DOHH2 (cell line): ENCODE results near the gene POLA2.

Experiments used
- EZH2phosphoT487 ChIP-seq: fragments of 200-600 bp; sonication (generic); IDR thresholded peaks from 2 replicates; pipeline ENCODE4 v1.6.1; 2017; ENCODE audit warnings: borderline replicate concordance, mild to moderate bottlenecking, antibody characterized with exemption, low read length, moderate library complexity, mixed read lengths
- TF ChIP-seq, protein P1 (sequence below): fragments of 200-600 bp; sonication (generic); IDR thresholded peaks from one replicate; pipeline ENCODE4 v1.5.1; 2014; ENCODE audit warnings: antibody characterized with exemption, mild to moderate bottlenecking, low read depth, low read length; ENCODE audit not compliant: poor library complexity, severe bottlenecking

- TF ChIP-seq, protein P1, sequence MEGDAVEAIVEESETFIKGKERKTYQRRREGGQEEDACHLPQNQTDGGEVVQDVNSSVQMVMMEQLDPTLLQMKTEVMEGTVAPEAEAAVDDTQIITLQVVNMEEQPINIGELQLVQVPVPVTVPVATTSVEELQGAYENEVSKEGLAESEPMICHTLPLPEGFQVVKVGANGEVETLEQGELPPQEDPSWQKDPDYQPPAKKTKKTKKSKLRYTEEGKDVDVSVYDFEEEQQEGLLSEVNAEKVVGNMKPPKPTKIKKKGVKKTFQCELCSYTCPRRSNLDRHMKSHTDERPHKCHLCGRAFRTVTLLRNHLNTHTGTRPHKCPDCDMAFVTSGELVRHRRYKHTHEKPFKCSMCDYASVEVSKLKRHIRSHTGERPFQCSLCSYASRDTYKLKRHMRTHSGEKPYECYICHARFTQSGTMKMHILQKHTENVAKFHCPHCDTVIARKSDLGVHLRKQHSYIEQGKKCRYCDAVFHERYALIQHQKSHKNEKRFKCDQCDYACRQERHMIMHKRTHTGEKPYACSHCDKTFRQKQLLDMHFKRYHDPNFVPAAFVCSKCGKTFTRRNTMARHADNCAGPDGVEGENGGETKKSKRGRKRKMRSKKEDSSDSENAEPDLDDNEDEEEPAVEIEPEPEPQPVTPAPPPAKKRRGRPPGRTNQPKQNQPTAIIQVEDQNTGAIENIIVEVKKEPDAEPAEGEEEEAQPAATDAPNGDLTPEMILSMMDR, result no peak
- no peak for TF ChIP-seq EZH2phosphoT487
Measured at GRCh38 chr11:65260302-65260701, 1.5 kb upstream of the POLA2 start.
